Breast epithelium (tissue), 4 donors: Measurements from ENCODE around the gene HIPK1. TPM values are rescaled to one million over a fixed set of nuclear protein-coding genes. Genes with fewer than 3 reads are reported as not detected.
A peak's percentile ranks its signal among the peaks of the same experiment; 100 is the strongest.

Experiments
- DNase-seq, 2 donors: peaks; one replicate each; pipeline ENCODE4 v3.0.0-alpha.2; 2019; ENCODE audit warnings: low spot score in 2 of 2
- H3K27ac ChIP-seq, 2 donors: fragments of 200-600 bp; sonication (generic) in 1 of 2; one replicate each; pipeline ENCODE4 v1.5.1; 2016 to 2019; ENCODE audit warnings: mild to moderate bottlenecking in 1 of 2
- H3K27me3 ChIP-seq, 2 donors: fragments of 200-600 bp; sonication (generic) in 1 of 2; one replicate each; pipeline versions ENCODE4 v1.5.1 to v1.6.0; 2017 to 2019; ENCODE audit warnings: control low read depth in 1 of 2, mild to moderate bottlenecking in 1 of 2
- H3K36me3 ChIP-seq: fragments of 200-600 bp; one replicate; pipeline ENCODE4 v1.5.1; 2019
- H3K4me1 ChIP-seq, 2 donors: fragments of 200-600 bp; sonication (generic); one replicate each; pipeline ENCODE4 v1.5.1; 2016 to 2019; ENCODE audit warnings: control low read depth in 1 of 2
- H3K4me3 ChIP-seq, 3 donors: fragments of 200-600 bp; sonication (generic); 1 replicate in 2 of 3; 2 replicates in 1 of 3; pipeline ENCODE4 v1.5.1; 2016 to 2019; ENCODE audit warnings: mild to moderate bottlenecking in 3 of 3, moderate library complexity in 2 of 3
- H3K9me3 ChIP-seq, 2 donors: fragments of 200-600 bp; sonication (generic) in 1 of 2; one replicate each; pipeline ENCODE4 v1.5.1; 2016 to 2019; ENCODE audit warnings: control low read depth in 1 of 2
- CTCF ChIP-seq, 3 donors: fragments of 450-650 bp; IDR thresholded peaks; one replicate each; pipeline ENCODE4 v1.5.1; 2016 to 2017; ENCODE audit warnings: antibody characterized with exemption in 3 of 3, mild to moderate bottlenecking in 3 of 3, moderate library complexity in 3 of 3
- POLR2A ChIP-seq: fragments of 450-650 bp; IDR thresholded peaks from one replicate; pipeline ENCODE4 v1.6.1; 2016; ENCODE audit warnings: antibody characterized with exemption, mild to moderate bottlenecking, moderate library complexity
- POLR2AphosphoS5 ChIP-seq, 3 donors: sonication (generic); formaldehyde crosslinking; IDR thresholded peaks; one replicate each; pipeline ENCODE4 v1.6.1; 2017; ENCODE audit warnings: antibody characterized with exemption in 3 of 3
- intact Hi-C: fragments of 100-400 bp; cut with DNase I; formaldehyde crosslinking; loops from one replicate; pipeline ENCODE4 v1.15.1; 2023; ENCODE audit warnings: low total_unique reads
- total RNA-seq, 3 donors: library from RNA; depleted of rRNA; stranded (reverse); fragments of >200 nt; gene quantifications; one replicate each; pipeline ENCODE4 v1.1.0, GENCODE V29; 2016

HIPK1 gene
- total RNA-seq, 3 donors from 2014 or later = 46.9 to 66.2 (median 57.8) TPM

- TF ChIP-seq CTCF (IDR thresholded peaks at IDR 0.05) (no peak), POLR2A (no peak), POLR2AphosphoS5 (IDR thresholded peaks at IDR 0.05) (no peak)
- Histone ChIP-seq H3K27me3 (no peaks in the 10 kb centered on the region), H3K27ac (peak overlapping the region; percentile 88 to 97), H3K36me3 (no peaks in the 10 kb centered on the region), H3K9me3 (no peaks in the 10 kb centered on the region), H3K4me1 (no peaks in the 10 kb centered on the region), H3K4me3 (peak overlapping the region; percentile 71 to 87 (median 84))
- intact Hi-C loops = no loop called here
- DNase-seq = peak in 1 of 2 donors; percentile 48
These were observed 1.5 kb downstream of the HIPK1 start for GRCh38 chr1:113930499-113931161.

- no peaks in the 10 kb centered on the region for H3K27me3 ChIP-seq
- no peak overlapping the region for H3K4me3 ChIP-seq
- no peaks in the 10 kb centered on the region for H3K4me1 ChIP-seq
- no peaks in the 10 kb centered on the region for H3K9me3 ChIP-seq
- TF ChIP-seq POLR2AphosphoS5 (IDR thresholded peaks at IDR 0.05) (no peak), POLR2A (no peak), CTCF (IDR thresholded peaks at IDR 0.05) (no peak)
- intact Hi-C loops = no loop called here
- peak overlapping the region in 1 of 2 donors; percentile 88 for H3K27ac ChIP-seq
- no peak for DNase-seq
- no peaks in the 10 kb centered on the region for H3K36me3 ChIP-seq
These were observed 2.3 kb downstream of the HIPK1 start for GRCh38 chr1:113931451-113931851.

GRCh38 chr1:113934006-113934405 is 4.9 kb downstream of the HIPK1 start:
- intact Hi-C loops = no loop called here
- Histone ChIP-seq H3K9me3 (no peaks in the 10 kb centered on the region), H3K36me3 (no peaks in the 10 kb centered on the region), H3K27me3 (no peaks in the 10 kb centered on the region), H3K4me3 (no peak overlapping the region), H3K27ac (no peak overlapping the region), H3K4me1 (no peaks in the 10 kb centered on the region)
- no peak for DNase-seq
- no peak for TF ChIP-seq CTCF (IDR thresholded peaks at IDR 0.05)
- TF ChIP-seq POLR2AphosphoS5 (IDR thresholded peaks at IDR 0.05) = no peak
- TF ChIP-seq POLR2A = no peak

GRCh38 chr1:113934511-113935055 is 5.5 kb downstream of the HIPK1 start:
- H3K4me1 ChIP-seq = no peaks in the 10 kb centered on the region
- intact Hi-C loops = no loop called here
- TF ChIP-seq CTCF (IDR thresholded peaks at IDR 0.05) (no peak), POLR2AphosphoS5 (IDR thresholded peaks at IDR 0.05) (no peak), POLR2A (no peak)
- no peak overlapping the region for H3K4me3 ChIP-seq
- H3K27ac ChIP-seq = no peak overlapping the region
- no peaks in the 10 kb centered on the region for H3K36me3 ChIP-seq
- no peaks in the 10 kb centered on the region for H3K27me3 ChIP-seq
- H3K9me3 ChIP-seq = no peaks in the 10 kb centered on the region
- DNase-seq = no peak

GRCh38 chr1:113935176-113935575 is 6.1 kb downstream of the HIPK1 start:
- no peak overlapping the region for H3K27ac ChIP-seq
- H3K4me1 ChIP-seq = no peaks in the 10 kb centered on the region
- H3K36me3 ChIP-seq = no peaks in the 10 kb centered on the region
- no peaks in the 10 kb centered on the region for H3K27me3 ChIP-seq
- TF ChIP-seq POLR2AphosphoS5 (IDR thresholded peaks at IDR 0.05) = no peak
- TF ChIP-seq CTCF (IDR thresholded peaks at IDR 0.05) = no peak
- no peak for TF ChIP-seq POLR2A
- no peak for DNase-seq
- no peaks in the 10 kb centered on the region for H3K9me3 ChIP-seq
- intact Hi-C loops = no loop called here
- no peak overlapping the region for H3K4me3 ChIP-seq
